Progenitor cell of endocrine pancreas (in vitro differentiated cells): ENCODE results near the gene MYH9. TPM values are rescaled to one million over a fixed set of nuclear protein-coding genes. Genes with fewer than 3 reads are reported as not detected.
A peak's percentile ranks its signal among the peaks of the same experiment; 100 is the strongest.
"Not testable (repeated sequence)": the region's sequence is repeated elsewhere in the genome, so short reads cannot be mapped to it uniquely, and the experiment has no call there.

Source experiments
- DNase-seq: peaks from one replicate; pipeline ENCODE4 v3.0.0; 2021; ENCODE audit warnings: low spot score; ENCODE audit not compliant: unreplicated experiment
- H3K27ac Mint-ChIP-seq: 2 replicates; pipeline ENCODE4 v1.8.0; 2021; ENCODE audit warnings: mild to moderate bottlenecking, moderate library complexity, mixed read lengths
- H3K27me3 Mint-ChIP-seq: 2 replicates; pipeline ENCODE4 v1.8.0; 2021; ENCODE audit warnings: mixed read lengths
- H3K36me3 Mint-ChIP-seq: 2 replicates; pipeline ENCODE4 v1.8.0; 2022; ENCODE audit warnings: mixed read lengths; ENCODE audit not compliant: insufficient read depth
- H3K4me1 Mint-ChIP-seq: 2 replicates; pipeline ENCODE4 v1.8.0; 2021; ENCODE audit warnings: low read depth, mixed read lengths
- H3K4me3 Mint-ChIP-seq: 2 replicates; pipeline ENCODE4 v1.8.0; 2021; ENCODE audit warnings: low read depth, mild to moderate bottlenecking, moderate library complexity, mixed read lengths
- H3K9me3 Mint-ChIP-seq: 2 replicates; pipeline ENCODE4 v1.8.0; 2021; ENCODE audit warnings: low read depth, mixed read lengths
- CTCF ChIP-seq: fragments of 200-600 bp; sonication (generic); IDR thresholded peaks from one replicate; pipeline ENCODE4 v1.5.0; 2021; ENCODE audit warnings: antibody characterized with exemption, mild to moderate bottlenecking; ENCODE audit not compliant: unreplicated experiment
- total RNA-seq: library from RNA; stranded (reverse); gene quantifications from 2 replicates; pipeline ENCODE4 v1.2.1, GENCODE V29; 2021

MYH9 gene
- total RNA-seq, 1 donor from 2014 or later = 299 TPM

- Mint-ChIP-seq H3K27me3 (no peaks in the 10 kb centered on the region), H3K36me3 (peaks cover 16% of the 10 kb centered on the region), H3K9me3 (no peaks in the 10 kb centered on the region), H3K4me3 (no peak overlapping the region), H3K4me1 (no peaks in the 10 kb centered on the region), H3K27ac (no peak overlapping the region)
- no peak for TF ChIP-seq CTCF
- DNase-seq = no peak
These were observed 108.5 kb downstream of the MYH9 start for GRCh38 chr22:36279219-36279666.

- Mint-ChIP-seq H3K27ac (no peak overlapping the region), H3K36me3 (peaks cover 13% of the 10 kb centered on the region), H3K4me3 (no peak overlapping the region), H3K27me3 (no peaks in the 10 kb centered on the region), H3K9me3 (no peaks in the 10 kb centered on the region), H3K4me1 (no peaks in the 10 kb centered on the region)
- peak; percentile 77 for TF ChIP-seq CTCF
- peak; percentile 28 for DNase-seq
These were observed 110.1 kb downstream of the MYH9 start for GRCh38 chr22:36277482-36278291.

GRCh38 chr22:36274531-36274930 is 113.2 kb downstream of the MYH9 start:
- Mint-ChIP-seq H3K4me1 (no peaks in the 10 kb centered on the region), H3K27me3 (no peaks in the 10 kb centered on the region), H3K4me3 (no peak overlapping the region), H3K9me3 (no peaks in the 10 kb centered on the region), H3K27ac (peak overlapping the region; percentile 29), H3K36me3 (peaks cover 1% of the 10 kb centered on the region)
- DNase-seq = no peak
- TF ChIP-seq CTCF = no peak

GRCh38 chr22:36271951-36272350 is 115.8 kb downstream of the MYH9 start:
- not testable (repeated sequence) for DNase-seq, H3K4me3 Mint-ChIP-seq, H3K27me3 Mint-ChIP-seq, H3K4me1 Mint-ChIP-seq, H3K27ac Mint-ChIP-seq, H3K36me3 Mint-ChIP-seq, H3K9me3 Mint-ChIP-seq

GRCh38 chr22:36271231-36271630 is 116.5 kb downstream of the MYH9 start:
- not testable (repeated sequence) for H3K27me3 Mint-ChIP-seq, DNase-seq, H3K4me3 Mint-ChIP-seq, H3K9me3 Mint-ChIP-seq, H3K36me3 Mint-ChIP-seq, H3K4me1 Mint-ChIP-seq
- H3K27ac Mint-ChIP-seq = peak overlapping the region; percentile 10

- H3K36me3 Mint-ChIP-seq = no peaks in the 10 kb centered on the region
- no peaks in the 10 kb centered on the region for H3K4me1 Mint-ChIP-seq
- TF ChIP-seq CTCF = no peak
- no peak overlapping the region for H3K4me3 Mint-ChIP-seq
- no peaks in the 10 kb centered on the region for H3K27me3 Mint-ChIP-seq
- no peak overlapping the region for H3K27ac Mint-ChIP-seq
- H3K9me3 Mint-ChIP-seq = no peaks in the 10 kb centered on the region
- no peak for DNase-seq
These were observed 119.8 kb downstream of the MYH9 start for GRCh38 chr22:36267896-36268485.
